SK-N-SH (cell line): ENCODE results near the gene UTS2. TPM values are rescaled to one million over a fixed set of nuclear protein-coding genes. Genes with fewer than 3 reads are reported as not detected.

ENCODE experiments used
- CTCF ChIA-PET: fragments of 300-600, 350-600 bp; formaldehyde crosslinking; extraction: SDS; loops from one replicate; lab custom pipeline; 2021; lab: Yijun Ruan, JAX
- POLR2A ChIA-PET: fragments of 350-600 bp; sonication (Branson Sonifier 250); formaldehyde crosslinking; extraction: SDS; loops from one replicate; lab custom pipeline; 2020; ENCODE audit warnings: antibody characterized with exemption, inconsistent platforms; lab: Yijun Ruan, JAX
- DNase-seq: peaks from one replicate; pipeline ENCODE4 v3.0.0; 2012
- H2AFZ ChIP-seq: fragments of 200-600 bp; sonication (generic); 2 replicates; pipeline ENCODE4 v1.8.1; 2016; ENCODE audit warnings: antibody characterized with exemption, mild to moderate bottlenecking, low read depth
- H3F3A ChIP-seq: fragments of 200-600 bp; sonication (generic); replicated peaks from 2 replicates; pipeline ENCODE3; 2016; ENCODE audit warnings: antibody characterized with exemption, mild to moderate bottlenecking; ENCODE audit not compliant: insufficient read depth
- H3K27ac ChIP-seq, 2 experiments: fragments of 200-500 bp in 1 of 2; fragments of 200-600 bp in 1 of 2; sonication (Bioruptor generic) in 1 of 2; sonication (generic), shearing (Covaris generic) in 1 of 2; 2 replicates each; pipeline versions ENCODE4 v1.5.1 to v1.6.1; 2014 to 2016; ENCODE audit warnings: low read depth in 2 of 2, inconsistent platforms in 1 of 2, low read length in 1 of 2, mild to moderate bottlenecking in 1 of 2, mixed read lengths in 1 of 2
- H3K27me3 ChIP-seq: fragments of 200-600 bp; sonication (generic), shearing (Covaris generic); 2 replicates; pipeline ENCODE4 v1.6.1; 2016; ENCODE audit warnings: mixed run types; ENCODE audit not compliant: insufficient read depth
- H3K36me3 ChIP-seq, 2 experiments: fragments of 200-500 bp in 1 of 2; fragments of 200-600 bp in 1 of 2; sonication (Bioruptor generic) in 1 of 2; sonication (generic) in 1 of 2; replicated peaks in 1 of 2; 2 replicates each; pipeline versions ENCODE3 to v1.5.1; 2014 to 2016; ENCODE audit warnings: low read length in 1 of 2, mild to moderate bottlenecking in 1 of 2; ENCODE audit not compliant: insufficient read depth in 2 of 2, control insufficient read depth in 1 of 2
- H3K4me1 ChIP-seq, 2 experiments: fragments of 200-500 bp in 1 of 2; fragments of 200-600 bp in 1 of 2; sonication (Bioruptor generic) in 1 of 2; sonication (generic), shearing (Covaris generic) in 1 of 2; 2 replicates each; pipeline versions ENCODE4 v1.5.1 to v1.6.1; 2014 to 2016; ENCODE audit warnings: low read depth in 1 of 2, low read length in 1 of 2, mixed run types in 1 of 2; ENCODE audit not compliant: insufficient read depth in 2 of 2, control insufficient read depth in 1 of 2
- H3K4me2 ChIP-seq: fragments of 200-600 bp; sonication (generic), shearing (Covaris generic); 2 replicates; pipeline ENCODE4 v1.6.1; 2017; ENCODE audit warnings: mixed run types
- H3K4me3 ChIP-seq, 2 experiments: fragments of 200-500 bp in 1 of 2; fragments of 200-600 bp in 1 of 2; sonication (Bioruptor generic) in 1 of 2; sonication (generic), shearing (Covaris generic) in 1 of 2; 2 replicates each; pipeline versions ENCODE4 v1.5.1 to v1.8.1; 2014 to 2016; ENCODE audit warnings: low read depth in 2 of 2, inconsistent platforms in 1 of 2, low read length in 1 of 2, mild to moderate bottlenecking in 1 of 2, mixed read lengths in 1 of 2, moderate library complexity in 1 of 2
- H3K79me2 ChIP-seq: fragments of 200-600 bp; sonication (generic); 2 replicates; pipeline ENCODE4 v1.8.1; 2017; ENCODE audit warnings: mild to moderate bottlenecking; ENCODE audit not compliant: insufficient read depth
- H3K9ac ChIP-seq: fragments of 200-600 bp; sonication (generic); 2 replicates; pipeline ENCODE4 v1.6.1; 2017; ENCODE audit warnings: mixed run types
- H3K9me2 ChIP-seq: fragments of 200-600 bp; sonication (generic); 2 replicates; pipeline ENCODE4 v1.6.1; 2017; ENCODE audit warnings: mixed run types
- H3K9me3 ChIP-seq: fragments of 200-600 bp; sonication (generic); 2 replicates; pipeline ENCODE4 v1.6.1; 2017; ENCODE audit warnings: mixed run types, mild to moderate bottlenecking, moderate library complexity
- H4K20me1 ChIP-seq: fragments of 200-600 bp; sonication (generic); 2 replicates; pipeline ENCODE4 v1.6.1; 2017; ENCODE audit warnings: mild to moderate bottlenecking, mixed run types; ENCODE audit not compliant: insufficient read depth
- ELF1 ChIP-seq: IDR thresholded peaks from 2 replicates; pipeline ENCODE4 v1.4.0; 2012
- EP300 ChIP-seq, 2 experiments: IDR thresholded peaks; 2 replicates each; pipeline versions ENCODE4 v1.4.0 to v1.6.1; 2012; ENCODE audit warnings: borderline replicate concordance in 1 of 2, low read depth in 1 of 2, low read length in 1 of 2
- FOSL2 ChIP-seq: IDR thresholded peaks from 2 replicates; pipeline ENCODE4 v1.4.0; 2012; ENCODE audit warnings: low read depth, mild to moderate bottlenecking, moderate library complexity, borderline replicate concordance
- FOXJ3 ChIP-seq: sonication (generic); formaldehyde crosslinking; IDR thresholded peaks from 2 replicates; pipeline ENCODE4 v1.5.1; 2020; ENCODE audit warnings: mild to moderate bottlenecking, missing genetic modification reagents
- GATA2 ChIP-seq: sonication (generic); formaldehyde crosslinking; IDR thresholded peaks from 2 replicates; pipeline ENCODE4 v1.5.0; 2020; ENCODE audit warnings: mild to moderate bottlenecking, missing genetic modification reagents
- IRF3 ChIP-seq: fragments of 150-350 bp; IDR thresholded peaks from 2 replicates; pipeline ENCODE4 v1.6.1; 2016; ENCODE audit warnings: mild to moderate bottlenecking, low read depth, low read length
- MEF2A ChIP-seq: IDR thresholded peaks from 2 replicates; pipeline ENCODE4 v1.4.0; 2012; ENCODE audit warnings: low read depth, borderline replicate concordance
- PBX3 ChIP-seq: IDR thresholded peaks from 2 replicates; pipeline ENCODE4; 2012
- RCOR1 ChIP-seq: fragments of 150-350 bp; IDR thresholded peaks from 2 replicates; pipeline ENCODE4 v1.6.1; 2017; ENCODE audit warnings: antibody characterized with exemption, low read length
- RFX5 ChIP-seq: IDR thresholded peaks from 2 replicates; pipeline ENCODE4 v1.6.1; 2012; ENCODE audit warnings: mild to moderate bottlenecking, improper control_type of control experiment, low read length
- TAF1 ChIP-seq: IDR thresholded peaks from 2 replicates; pipeline ENCODE4 v1.6.1; 2012; ENCODE audit warnings: low read depth, mild to moderate bottlenecking, low read length, moderate library complexity, borderline replicate concordance
- USF2 ChIP-seq: fragments of 150-350 bp; IDR thresholded peaks from 2 replicates; pipeline ENCODE4 v1.6.1; 2017; ENCODE audit warnings: antibody characterized with exemption, low read length, low read depth, borderline replicate concordance
- WGBS: methylation state at CpG from one replicate; pipeline ENCODE4 v1.1.6; 2017; ENCODE audit warnings: low lambda C conversion rate; 5-methylcytosine and 5-hydroxymethylcytosine counted together
- polyA plus RNA-seq, 3 experiments: library from polyadenylated mRNA; depleted of rRNA; stranded (reverse); fragments of >200 nt; gene quantifications; 2 replicates each; pipeline ENCODE4 v1.2.3, GENCODE V29; 2012

The UTS2 gene
- polyA plus RNA-seq, 1 of the 3 experiments (the other 2 are of a cell fraction) = 0.13 TPM

GRCh38 chr1:7861452-7861851, 8.6 kb upstream of the UTS2 start (continued):
- TF ChIP-seq PBX3 = no peak
- no peak for TF ChIP-seq RFX5
- TF ChIP-seq FOXJ3 (CRISPR knock-in tag) = no peak
- TF ChIP-seq MEF2A = no peak
- TF ChIP-seq USF2 = no peak
- TF ChIP-seq GATA2 (CRISPR knock-in tag) = no peak

GRCh38 chr1:7860130-7860529, 7.3 kb upstream of the UTS2 start:
- Histone ChIP-seq H3K4me3 (no peak overlapping the region), H3K36me3 (no peaks in the 10 kb centered on the region), H3K4me1 (no peaks in the 10 kb centered on the region), H3K4me2 (no peak overlapping the region), H2AFZ (no peak overlapping the region), H3K9ac (no peak overlapping the region), H4K20me1 (no peaks in the 10 kb centered on the region), H3K27me3 (no peaks in the 10 kb centered on the region), H3F3A (no peaks in the 10 kb centered on the region), H3K9me3 (no peaks in the 10 kb centered on the region), H3K9me2 (no peaks in the 10 kb centered on the region), H3K79me2 (no peaks in the 10 kb centered on the region), H3K27ac (no peak overlapping the region)
- ChIA-PET POLR2A (no interaction called here), CTCF (no interaction called here)
- no peak for DNase-seq
- WGBS = 74% methylated on average over 9 of the region's 9 CpGs
- TF ChIP-seq TAF1 = no peak

- H3K27me3 ChIP-seq = no peaks in the 10 kb centered on the region
- 65% methylated on average over 7 of the region's 7 CpGs for WGBS
- no peak for TF ChIP-seq GATA2 (CRISPR knock-in tag)
- TF ChIP-seq FOXJ3 (CRISPR knock-in tag) = no peak
- TF ChIP-seq EP300 (IDR thresholded peaks at IDR 0.05; ENCODE audit: borderline replicate concordance in 1 of 2, low read depth in 1 of 2, low read length in 1 of 2) = no peak
- no peak for TF ChIP-seq FOSL2
- no peak for TF ChIP-seq TAF1
- no peak for TF ChIP-seq IRF3
- no peak for TF ChIP-seq PBX3
- TF ChIP-seq RCOR1 = no peak
- TF ChIP-seq ELF1 = no peak
- TF ChIP-seq, all 33 proteins: peak for 0
- no peak for DNase-seq
- Histone ChIP-seq H3K27ac (no peak overlapping the region), H3K9me2 (no peaks in the 10 kb centered on the region), H3K4me2 (no peak overlapping the region), H3K9ac (no peak overlapping the region), H3K4me1 (no peaks in the 10 kb centered on the region), H3K79me2 (no peaks in the 10 kb centered on the region), H3K4me3 (no peak overlapping the region), H4K20me1 (no peaks in the 10 kb centered on the region), H3K36me3 (no peaks in the 10 kb centered on the region), H3K9me3 (no peaks in the 10 kb centered on the region), H2AFZ (no peak overlapping the region), H3F3A (no peaks in the 10 kb centered on the region)
- ChIA-PET POLR2A (no interaction called here), CTCF (no interaction called here)
Measured at GRCh38 chr1:7859406-7859805, 6.5 kb upstream of the UTS2 start.
